ENCODE data around the gene NR4A2.

GRCh38 chr2:156305121-156305520 is 27.4 kb downstream of the NR4A2 start:
- no peak for TF ChIP-seq POLR2A (IDR thresholded peaks at IDR 0.05)
- no peak for TF ChIP-seq CTCF (IDR thresholded peaks at IDR 0.05 in 4 of 5, conservative IDR thresholded peaks at IDR 0.05 in 1 of 5)

Data from gastrocnemius medialis (tissue), 4 donors.